Kidney epithelial cell (primary cell): ENCODE measurements around the gene MYO10. TPM values are rescaled to one million over a fixed set of nuclear protein-coding genes. Genes with fewer than 3 reads are reported as not detected.

Source experiments
- DNase-seq: peaks from one replicate; pipeline ENCODE4 v3.0.0-alpha.2; 2010; ENCODE audit warnings: low read depth
- H3K27me3 ChIP-seq: 2 replicates; pipeline ENCODE4 v1.6.0; 2011; ENCODE audit warnings: low read length; ENCODE audit not compliant: control insufficient read depth, insufficient read depth
- H3K36me3 ChIP-seq: 2 replicates; pipeline ENCODE4 v1.5.1; 2011; ENCODE audit warnings: low read length; ENCODE audit not compliant: control insufficient read depth, insufficient read depth
- H3K4me3 ChIP-seq: 2 replicates; pipeline ENCODE4 v1.5.1; 2011; ENCODE audit warnings: low read depth, mild to moderate bottlenecking, control low read depth, low read length
- CTCF ChIP-seq: IDR thresholded peaks from 2 replicates; pipeline ENCODE4 v1.5.1; 2011; ENCODE audit warnings: mild to moderate bottlenecking, moderate library complexity, low read length, control low read depth, inconsistent platforms; ENCODE audit not compliant: insufficient read depth, poor library complexity, severe bottlenecking
- total RNA-seq: library from RNA; depleted of rRNA; stranded (reverse); fragments of >200 nt; gene quantifications from 2 replicates; pipeline ENCODE4 v1.2.3, GENCODE V29; 2015

MYO10 gene
- total RNA-seq, 1 donor from 2014 or later, result 80.3 TPM

DNA sequence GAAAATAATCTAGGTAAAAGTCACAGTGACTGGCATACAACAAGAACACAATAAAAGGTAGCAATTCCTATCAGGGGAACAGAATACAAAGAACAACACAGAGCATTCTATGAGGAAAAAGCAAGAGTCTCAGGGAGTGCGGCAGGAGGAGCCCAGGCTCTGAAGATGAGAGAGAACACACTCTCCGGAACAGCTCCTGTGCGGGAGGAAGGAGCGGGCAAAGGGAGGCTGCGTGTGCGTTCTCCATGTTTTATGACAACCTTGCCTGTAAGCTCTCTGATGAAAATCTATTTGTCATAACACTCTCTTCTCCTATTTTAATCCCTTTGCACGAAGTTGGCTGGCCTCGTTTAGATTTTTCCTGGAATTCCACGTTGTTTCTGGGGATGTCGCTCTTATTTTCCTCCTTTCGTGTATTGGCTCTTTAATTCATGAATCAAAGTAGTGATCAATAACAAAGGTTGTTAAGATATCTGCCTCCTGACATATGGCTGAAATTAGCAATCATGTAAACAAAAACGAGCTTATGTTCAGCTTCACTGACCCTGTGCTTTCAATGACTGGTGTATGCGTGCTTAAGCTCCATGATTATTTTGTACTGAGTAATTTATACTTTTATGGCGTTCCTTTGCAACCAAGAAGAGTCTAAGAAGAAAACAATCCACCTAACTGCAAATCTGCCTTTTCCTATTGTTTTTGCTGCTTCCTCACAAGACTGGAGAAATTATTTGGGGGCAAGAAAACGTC, 109.5 kb downstream of the MYO10 start:
- DNase-seq, result no peak

GRCh38 chr5:16819522-16820167, 116.4 kb downstream of the MYO10 start:
- DNase-seq, result no peak
- H3K27me3 ChIP-seq, result no peaks in the 10 kb centered on the region
- no peak for TF ChIP-seq CTCF
- H3K4me3 ChIP-seq, result no peak overlapping the region
- H3K36me3 ChIP-seq, result no peaks in the 10 kb centered on the region

More for the DNA sequence above, 109.5 kb downstream of the MYO10 start:
- no peak for TF ChIP-seq CTCF
- Histone ChIP-seq H3K4me3 (no peak overlapping the region), H3K27me3 (no peaks in the 10 kb centered on the region), H3K36me3 (no peaks in the 10 kb centered on the region)

GRCh38 chr5:16815432-16815831, 120.7 kb downstream of the MYO10 start:
- TF ChIP-seq CTCF, result no peak
- Histone ChIP-seq H3K36me3 (no peaks in the 10 kb centered on the region), H3K27me3 (no peaks in the 10 kb centered on the region), H3K4me3 (no peak overlapping the region)
- no peak for DNase-seq

DNA sequence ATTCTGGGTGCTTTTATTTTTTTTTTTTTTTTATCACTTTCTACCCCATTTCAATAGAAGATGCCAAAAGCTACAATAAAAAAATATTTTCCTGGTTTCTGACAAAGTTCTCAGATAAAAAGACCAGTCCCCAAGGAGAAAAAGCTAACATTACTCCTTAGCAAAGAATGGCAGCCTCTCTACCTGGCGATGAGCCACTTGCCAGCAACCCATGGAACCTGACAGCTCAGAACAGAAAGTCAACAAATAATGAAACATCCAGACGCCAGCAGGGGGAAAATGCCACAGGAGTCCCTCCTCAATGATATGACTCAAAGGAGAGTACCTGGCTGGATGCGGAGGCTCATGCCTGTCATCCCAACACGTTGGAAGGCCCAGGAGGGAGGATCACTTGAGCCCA, 123.2 kb downstream of the MYO10 start:
- Histone ChIP-seq H3K36me3 (no peaks in the 10 kb centered on the region), H3K4me3 (no peak overlapping the region), H3K27me3 (no peaks in the 10 kb centered on the region)
- no peak for TF ChIP-seq CTCF
- DNase-seq, result no peak

DNA sequence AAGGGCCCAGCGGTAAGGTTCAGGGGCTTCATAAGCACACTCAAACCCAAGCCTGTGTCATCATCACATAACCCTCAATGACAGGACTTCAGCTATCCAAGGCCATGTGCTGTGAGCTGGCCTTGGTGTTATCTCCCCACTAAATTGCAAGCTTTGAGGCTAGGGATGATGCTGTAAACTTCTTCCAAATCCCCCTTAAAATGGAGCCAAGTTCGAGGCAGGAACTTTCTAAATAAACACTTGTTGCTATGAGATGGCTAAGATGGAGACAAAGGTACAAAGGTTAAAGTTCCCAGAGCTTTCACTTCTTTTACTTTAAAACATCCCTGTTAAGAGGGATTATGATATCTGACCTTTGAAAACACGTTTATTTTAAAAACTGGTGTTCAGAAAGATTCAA, 123.6 kb downstream of the MYO10 start:
- no peak for DNase-seq
- Histone ChIP-seq H3K36me3 (no peaks in the 10 kb centered on the region), H3K4me3 (no peak overlapping the region), H3K27me3 (no peaks in the 10 kb centered on the region)
- TF ChIP-seq CTCF, result no peak

- no peaks in the 10 kb centered on the region for H3K27me3 ChIP-seq
- no peak for DNase-seq
- no peak overlapping the region for H3K4me3 ChIP-seq
- H3K36me3 ChIP-seq, result no peaks in the 10 kb centered on the region
- TF ChIP-seq CTCF, result no peak
Observed at GRCh38 chr5:16810208-16810854, 125.8 kb downstream of the MYO10 start.
